Activated CD8-positive, alpha-beta memory T cell treated with anti-CD3 and anti-CD28 coated beads, Interleukin-2, amount 50 U/mL, for 4 hours (primary cell): ENCODE results near the gene UMOD.

ENCODE experiments used
- DNase-seq: peaks from one replicate; pipeline ENCODE4 v3.0.0-alpha.2; 2020

UMOD gene

GRCh38 chr16:20291208-20292206, 61.0 kb downstream of the UMOD start:
- no peak for DNase-seq

- DNase-seq: no peak
These were observed 62.9 kb downstream of the UMOD start for GRCh38 chr16:20289571-20289970.

- DNase-seq: no peak
These were observed 66.5 kb downstream of the UMOD start for GRCh38 chr16:20285993-20286499.
